NK-92 treated with Interleukin-12 subunit alpha and Interleukin-12 subunit beta, amount 100 ng/mL, for 24 hours (cell line): ENCODE results near the gene ORC3.
"Not testable (repeated sequence)": the region's sequence is repeated elsewhere in the genome, so short reads cannot be mapped to it uniquely, and the experiment has no call there.

ENCODE experiments used
- DNase-seq: peaks from one replicate; lab custom pipeline; 2025; lab: John Stamatoyannopoulos, UW

ORC3 gene

GRCh38 chr6:87697581-87698546, 107.9 kb downstream of the ORC3 start:
- no peak for DNase-seq

- no peak for DNase-seq
These were observed 108.6 kb downstream of the ORC3 start for GRCh38 chr6:87698547-87699006.

- DNase-seq, result no peak
These were observed 109.6 kb downstream of the ORC3 start for GRCh38 chr6:87699576-87699975.

- DNase-seq, result peak; percentile 71
These were observed 110.7 kb downstream of the ORC3 start for GRCh38 chr6:87700397-87701343.

- DNase-seq, result peak; percentile 48
These were observed 111.4 kb downstream of the ORC3 start for GRCh38 chr6:87701344-87701675.

GRCh38 chr6:87701676-87702588, 112.0 kb downstream of the ORC3 start, which contains the start of gene AKIRIN2:
AKIRIN2 (minus strand) TSS chr6:87702233; CDS start chr6:87701684, 549 bp downstream.
- DNase-seq, result peak; percentile 94

- DNase-seq, result no peak
These were observed 112.6 kb downstream of the ORC3 start for GRCh38 chr6:87702589-87702945.

- DNase-seq, result not testable (repeated sequence)
These were observed 113.1 kb downstream of the ORC3 start for GRCh38 chr6:87703039-87703438.

- DNase-seq, result peak; percentile 43
These were observed 115.2 kb downstream of the ORC3 start for GRCh38 chr6:87705070-87705691.

- no peak for DNase-seq
These were observed 116.4 kb downstream of the ORC3 start for GRCh38 chr6:87706187-87706966.

GRCh38 chr6:87708581-87709427, 118.9 kb downstream of the ORC3 start:
- DNase-seq, result not testable (repeated sequence)

GRCh38 chr6:87710090-87710489, 120.2 kb downstream of the ORC3 start:
- no peak for DNase-seq

GRCh38 chr6:87712713-87713112, 122.8 kb downstream of the ORC3 start:
- DNase-seq, result not testable (repeated sequence)

- peak; percentile 41 for DNase-seq
These were observed 124.3 kb downstream of the ORC3 start for GRCh38 chr6:87714093-87714842.
